K562 (cell line): ENCODE results near the gene ZNF627. TPM values are rescaled to one million over a fixed set of nuclear protein-coding genes. Genes with fewer than 3 reads are reported as not detected.

ENCODE experiments used
- ATF7 ChIP-seq: fragments of 450-650 bp; IDR thresholded peaks from 2 replicates; pipeline ENCODE4 v1.7.1; 2014; ENCODE audit warnings: mild to moderate bottlenecking, moderate library complexity
- C11orf30 ChIP-seq: fragments of 450-650 bp; IDR thresholded peaks from 2 replicates; pipeline ENCODE4 v1.6.1; 2016; ENCODE audit warnings: low read depth, mild to moderate bottlenecking
- E2F1 ChIP-seq: sonication (generic); formaldehyde crosslinking; IDR thresholded peaks from 2 replicates; pipeline ENCODE4 v1.8.1; 2023; ENCODE audit warnings: mild to moderate bottlenecking, missing genetic modification reagents, moderate library complexity
- FIP1L1 ChIP-seq: fragments of 200-400 bp; formaldehyde crosslinking; IDR thresholded peaks from 2 replicates; pipeline ENCODE4 v1.6.1; 2018; ENCODE audit warnings: mild to moderate bottlenecking, low read depth, low read length; ENCODE audit not compliant: poor library complexity, severe bottlenecking
- JUN ChIP-seq, 2 experiments: sonication (generic) in 1 of 2; formaldehyde crosslinking in 1 of 2; IDR thresholded peaks; 2 replicates each; pipeline versions ENCODE4 v1.6.1 to v1.8.0; 2012 to 2022; ENCODE audit warnings: borderline replicate concordance in 2 of 2, mild to moderate bottlenecking in 2 of 2, improper control_type of control experiment in 1 of 2, low read depth in 1 of 2, low read length in 1 of 2, missing genetic modification reagents in 1 of 2
- NCOA1 ChIP-seq: fragments of 450-650 bp; IDR thresholded peaks from 2 replicates; pipeline ENCODE4 v1.6.1; 2016; ENCODE audit warnings: low read depth
- PHTF2 ChIP-seq: fragments of 250-450 bp; sonication (Bioruptor Pico); IDR thresholded peaks from 2 replicates; pipeline ENCODE4 v1.5.0; 2021; ENCODE audit warnings: mild to moderate bottlenecking
- RFX1 ChIP-seq: fragments of 450-650 bp; IDR thresholded peaks from 2 replicates; pipeline ENCODE4 v1.6.1; 2016; ENCODE audit warnings: mild to moderate bottlenecking, moderate library complexity
- U2AF2 ChIP-seq: fragments of 200-400 bp; formaldehyde crosslinking; optimal IDR thresholded peaks from 2 replicates; pipeline ENCODE3; 2017; ENCODE audit warnings: low read depth, mild to moderate bottlenecking, low read length
- ZC3H4 ChIP-seq: sonication (generic); formaldehyde crosslinking; IDR thresholded peaks from 2 replicates; pipeline ENCODE4 v1.9.0; 2021; ENCODE audit warnings: missing genetic modification reagents, borderline replicate concordance
- ZFP30 ChIP-seq: fragments of 250-450 bp; sonication (Bioruptor Pico); IDR thresholded peaks from 2 replicates; pipeline ENCODE4 v1.8.0; 2022; ENCODE audit warnings: moderate library complexity, mild to moderate bottlenecking, inconsistent platforms, borderline replicate concordance
- ZNF253 ChIP-seq: fragments of 250-450 bp; sonication (Bioruptor Pico); conservative IDR thresholded peaks from 2 replicates; pipeline ENCODE4 v1.6.1; 2021; ENCODE audit warnings: mild to moderate bottlenecking
- ZZZ3 ChIP-seq: fragments of 450-650 bp; IDR thresholded peaks from 2 replicates; pipeline ENCODE4 v1.6.1; 2016; ENCODE audit warnings: antibody characterized with exemption, mild to moderate bottlenecking, moderate library complexity
- polyA plus RNA-seq, 8 experiments: library from polyadenylated mRNA; depleted of rRNA in 4 of 8; stranded (reverse) in 5 of 8; unstranded in 3 of 8; fragments of >200 nt; fragmentation: Nextera tagmentation in 2 of 8; fragmentation: Illumina TruSeq in 1 of 8; extraction: Ambion mirVana in 2 of 8; extraction: Trizol in 1 of 8; gene quantifications; 2 replicates each; pipeline versions ENCODE4 v1.2.1 to v1.2.3, GENCODE V29; 2011 to 2014; ENCODE audit warnings: inconsistent platforms in 1 of 8, missing spikeins in 1 of 8
- total RNA-seq, 7 experiments: library from RNA; depleted of rRNA in 6 of 7; stranded (reverse); fragments of >200 nt in 6 of 7; fragmentation: Illumina TruSeq in 2 of 7; extraction: Trizol in 2 of 7; gene quantifications; 2 replicates each; pipeline versions ENCODE4 v1.2.1 to v1.2.3, GENCODE V29; 2011 to 2021; ENCODE audit warnings: low replicate concordance in 1 of 7
- TF ChIP-seq, protein P1 (sequence below): fragments of 250-450 bp; sonication (Bioruptor Pico); IDR thresholded peaks from 2 replicates; pipeline ENCODE4 v1.5.0; 2020; ENCODE audit warnings: mild to moderate bottlenecking, borderline replicate concordance
- TF ChIP-seq, protein P2 (sequence below), 3 experiments: IDR thresholded peaks in 2 of 3; conservative IDR thresholded peaks in 1 of 3; 2 replicates each; pipeline ENCODE4 v1.5.1; 2011 to 2012; ENCODE audit warnings: low read length in 3 of 3, mild to moderate bottlenecking in 3 of 3, control low read depth in 2 of 3, improper control_type of control experiment in 1 of 3, inconsistent platforms in 1 of 3, low read depth in 1 of 3, mixed read lengths in 1 of 3, moderate library complexity in 1 of 3; ENCODE audit not compliant: insufficient read depth in 2 of 3
- TF ChIP-seq, protein P3 (sequence below): fragments of 150-350 bp; conservative IDR thresholded peaks from 2 replicates; pipeline ENCODE4 v1.6.1; 2014; ENCODE audit warnings: low read length

ZNF627 gene
- total and polyA plus RNA-seq, 9 of the 15 experiments (the other 6 are each of a cell fraction or from before 2014, with no cell fraction given): 6.4 to 19.9 (median 10.6) TPM

- TF ChIP-seq RFX1: peak; percentile 66; the same call in 1 of the 2 replicates
- no peak for TF ChIP-seq FIP1L1
- no peak for TF ChIP-seq U2AF2
- TF ChIP-seq C11orf30: peak; percentile 72
- TF ChIP-seq ATF7: peak; percentile 70
- TF ChIP-seq JUN (IDR thresholded peaks at IDR 0.05; ENCODE audit: borderline replicate concordance, low read depth, low read length): no peak; the same call in 1 of the 2 replicates
- no peak for TF ChIP-seq JUN (CRISPR knock-in tag; IDR thresholded peaks at IDR 0.05; ENCODE audit: borderline replicate concordance)
- TF ChIP-seq E2F1 (CRISPR knock-in tag): 0 out of 2 replicates have a peak, but pooled peaks have one; percentile 33
- no peak for TF ChIP-seq ZFP30
- peak; percentile 32 for TF ChIP-seq NCOA1
- TF ChIP-seq, protein P1, sequence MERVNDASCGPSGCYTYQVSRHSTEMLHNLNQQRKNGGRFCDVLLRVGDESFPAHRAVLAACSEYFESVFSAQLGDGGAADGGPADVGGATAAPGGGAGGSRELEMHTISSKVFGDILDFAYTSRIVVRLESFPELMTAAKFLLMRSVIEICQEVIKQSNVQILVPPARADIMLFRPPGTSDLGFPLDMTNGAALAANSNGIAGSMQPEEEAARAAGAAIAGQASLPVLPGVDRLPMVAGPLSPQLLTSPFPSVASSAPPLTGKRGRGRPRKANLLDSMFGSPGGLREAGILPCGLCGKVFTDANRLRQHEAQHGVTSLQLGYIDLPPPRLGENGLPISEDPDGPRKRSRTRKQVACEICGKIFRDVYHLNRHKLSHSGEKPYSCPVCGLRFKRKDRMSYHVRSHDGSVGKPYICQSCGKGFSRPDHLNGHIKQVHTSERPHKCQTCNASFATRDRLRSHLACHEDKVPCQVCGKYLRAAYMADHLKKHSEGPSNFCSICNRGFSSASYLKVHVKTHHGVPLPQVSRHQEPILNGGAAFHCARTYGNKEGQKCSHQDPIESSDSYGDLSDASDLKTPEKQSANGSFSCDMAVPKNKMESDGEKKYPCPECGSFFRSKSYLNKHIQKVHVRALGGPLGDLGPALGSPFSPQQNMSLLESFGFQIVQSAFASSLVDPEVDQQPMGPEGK (CRISPR knock-in tag): no peak
- no peak for TF ChIP-seq ZZZ3
- no peak for TF ChIP-seq ZC3H4 (CRISPR knock-in tag)
- TF ChIP-seq PHTF2 (CRISPR knock-in tag): peak; percentile 46; the same call in 1 of the 2 replicates
- TF ChIP-seq ZNF253 (CRISPR knock-in tag): no peak
- TF ChIP-seq, protein P2, sequence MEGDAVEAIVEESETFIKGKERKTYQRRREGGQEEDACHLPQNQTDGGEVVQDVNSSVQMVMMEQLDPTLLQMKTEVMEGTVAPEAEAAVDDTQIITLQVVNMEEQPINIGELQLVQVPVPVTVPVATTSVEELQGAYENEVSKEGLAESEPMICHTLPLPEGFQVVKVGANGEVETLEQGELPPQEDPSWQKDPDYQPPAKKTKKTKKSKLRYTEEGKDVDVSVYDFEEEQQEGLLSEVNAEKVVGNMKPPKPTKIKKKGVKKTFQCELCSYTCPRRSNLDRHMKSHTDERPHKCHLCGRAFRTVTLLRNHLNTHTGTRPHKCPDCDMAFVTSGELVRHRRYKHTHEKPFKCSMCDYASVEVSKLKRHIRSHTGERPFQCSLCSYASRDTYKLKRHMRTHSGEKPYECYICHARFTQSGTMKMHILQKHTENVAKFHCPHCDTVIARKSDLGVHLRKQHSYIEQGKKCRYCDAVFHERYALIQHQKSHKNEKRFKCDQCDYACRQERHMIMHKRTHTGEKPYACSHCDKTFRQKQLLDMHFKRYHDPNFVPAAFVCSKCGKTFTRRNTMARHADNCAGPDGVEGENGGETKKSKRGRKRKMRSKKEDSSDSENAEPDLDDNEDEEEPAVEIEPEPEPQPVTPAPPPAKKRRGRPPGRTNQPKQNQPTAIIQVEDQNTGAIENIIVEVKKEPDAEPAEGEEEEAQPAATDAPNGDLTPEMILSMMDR (IDR thresholded peaks at IDR 0.05 in 2 of 3, conservative IDR thresholded peaks at IDR 0.05 in 1 of 3; ENCODE audit: insufficient read depth in 2 of 3, low read depth in 1 of 3, low read length in 3 of 3): peak in 2 of 3 experiments; percentile 20 to 25; a peak in 4 of 6 replicates
- TF ChIP-seq, protein P3, sequence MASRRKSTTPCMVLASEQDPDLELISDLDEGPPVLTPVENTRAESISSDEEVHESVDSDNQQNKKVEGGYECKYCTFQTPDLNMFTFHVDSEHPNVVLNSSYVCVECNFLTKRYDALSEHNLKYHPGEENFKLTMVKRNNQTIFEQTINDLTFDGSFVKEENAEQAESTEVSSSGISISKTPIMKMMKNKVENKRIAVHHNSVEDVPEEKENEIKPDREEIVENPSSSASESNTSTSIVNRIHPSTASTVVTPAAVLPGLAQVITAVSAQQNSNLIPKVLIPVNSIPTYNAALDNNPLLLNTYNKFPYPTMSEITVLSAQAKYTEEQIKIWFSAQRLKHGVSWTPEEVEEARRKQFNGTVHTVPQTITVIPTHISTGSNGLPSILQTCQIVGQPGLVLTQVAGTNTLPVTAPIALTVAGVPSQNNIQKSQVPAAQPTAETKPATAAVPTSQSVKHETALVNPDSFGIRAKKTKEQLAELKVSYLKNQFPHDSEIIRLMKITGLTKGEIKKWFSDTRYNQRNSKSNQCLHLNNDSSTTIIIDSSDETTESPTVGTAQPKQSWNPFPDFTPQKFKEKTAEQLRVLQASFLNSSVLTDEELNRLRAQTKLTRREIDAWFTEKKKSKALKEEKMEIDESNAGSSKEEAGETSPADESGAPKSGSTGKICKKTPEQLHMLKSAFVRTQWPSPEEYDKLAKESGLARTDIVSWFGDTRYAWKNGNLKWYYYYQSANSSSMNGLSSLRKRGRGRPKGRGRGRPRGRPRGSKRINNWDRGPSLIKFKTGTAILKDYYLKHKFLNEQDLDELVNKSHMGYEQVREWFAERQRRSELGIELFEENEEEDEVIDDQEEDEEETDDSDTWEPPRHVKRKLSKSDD: no peak
Observed at GRCh38 chr19:11558881-11559828, 38.1 kb upstream of the ZNF627 start, which contains the start of gene ELOF1 (continued).
